Midbrain (tissue), 1 donor: ENCODE data around the gene TRAFD1.
A peak's percentile ranks its signal among the peaks of the same experiment; 100 is the strongest.
"Not testable (repeated sequence)": the region's sequence is repeated elsewhere in the genome, so short reads cannot be mapped to it uniquely, and the experiment has no call there.

ENCODE experiments used
- DNase-seq: peaks from one replicate; lab custom pipeline; 2025; lab: John Stamatoyannopoulos, UW

The TRAFD1 gene

DNA sequence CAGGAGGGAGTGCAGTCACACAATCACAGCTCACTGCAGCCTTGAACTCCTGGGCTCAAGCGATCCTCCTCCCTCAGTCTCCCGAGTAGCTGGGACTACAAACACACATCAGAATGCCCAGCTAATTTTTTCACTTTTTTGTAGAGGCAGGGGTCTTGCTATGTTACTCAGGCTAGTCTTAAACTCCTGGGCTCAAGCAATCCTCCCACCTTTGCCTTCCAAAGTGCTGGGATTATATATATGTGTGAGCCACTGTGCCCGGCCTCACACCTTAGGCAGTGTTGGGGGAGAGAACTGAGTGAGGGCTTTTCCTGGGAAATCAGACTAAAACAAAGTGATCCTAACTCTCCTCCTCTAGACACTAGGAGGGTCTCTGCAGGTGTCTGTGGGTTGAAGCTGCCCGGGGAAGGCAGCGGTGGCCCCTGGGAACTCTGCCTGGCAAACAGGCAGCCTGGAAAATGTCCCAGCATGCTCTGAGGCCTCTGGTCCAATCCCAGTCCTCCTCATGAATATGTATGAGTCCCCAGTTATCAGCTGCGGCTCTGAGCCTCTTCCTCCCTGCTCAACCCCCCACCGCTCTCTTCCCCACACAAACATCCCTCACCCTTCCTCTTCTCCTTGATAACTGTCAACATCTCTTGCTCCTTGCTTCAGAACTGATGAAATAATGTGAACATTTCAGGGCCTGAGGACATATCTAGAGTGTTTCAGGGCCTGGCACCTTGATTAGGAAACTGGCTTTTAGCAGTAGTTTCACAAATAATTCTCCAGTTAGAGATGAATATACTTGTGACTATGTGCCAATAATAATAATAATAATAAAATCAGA is 8.9 kb upstream of the TRAFD1 start:
- peak; percentile 90 for DNase-seq

- DNase-seq, result no peak
These were observed 7.7 kb upstream of the TRAFD1 start for GRCh38 chr12:112117685-112118084.

GRCh38 chr12:112121780-112122565 is 3.4 kb upstream of the TRAFD1 start:
- DNase-seq, result no peak

- no peak for DNase-seq
These were observed 2.3 kb upstream of the TRAFD1 start for GRCh38 chr12:112122823-112123690.

- no peak for DNase-seq
These were observed 476 bp upstream of the TRAFD1 start for GRCh38 chr12:112124918-112125249.

GRCh38 chr12:112126000-112126438 is 659 bp downstream of the TRAFD1 start:
- DNase-seq, result no peak

GRCh38 chr12:112126911-112127310 is 1.6 kb downstream of the TRAFD1 start:
- no peak for DNase-seq

GRCh38 chr12:112130441-112130998 is 5.2 kb downstream of the TRAFD1 start:
- DNase-seq, result no peak

DNA sequence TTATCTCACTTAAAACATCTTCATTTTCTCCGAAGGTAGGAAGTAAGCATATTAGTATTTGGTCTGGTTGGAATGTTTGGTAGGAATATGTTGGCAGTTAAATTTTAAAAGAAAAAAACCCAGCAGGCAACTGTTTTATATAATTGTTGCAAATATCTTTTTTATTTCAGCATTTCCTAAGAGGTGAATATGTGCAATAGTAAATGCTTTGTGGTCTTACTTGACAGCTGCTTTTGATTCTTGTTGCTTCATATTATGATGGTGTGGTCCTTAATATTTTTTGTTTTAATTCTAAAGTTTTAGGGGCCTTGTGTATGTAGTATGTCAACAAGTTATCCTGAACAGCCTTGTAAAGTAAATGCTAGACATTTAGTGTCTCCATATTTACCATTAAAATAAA is 6.3 kb downstream of the TRAFD1 start:
- DNase-seq, result no peak

- DNase-seq, result no peak
These were observed 8.1 kb downstream of the TRAFD1 start for GRCh38 chr12:112133418-112133817.

GRCh38 chr12:112134731-112135130 is 9.4 kb downstream of the TRAFD1 start:
- no peak for DNase-seq

GRCh38 chr12:112140728-112141127 is 15.4 kb downstream of the TRAFD1 start:
- no peak for DNase-seq

DNA sequence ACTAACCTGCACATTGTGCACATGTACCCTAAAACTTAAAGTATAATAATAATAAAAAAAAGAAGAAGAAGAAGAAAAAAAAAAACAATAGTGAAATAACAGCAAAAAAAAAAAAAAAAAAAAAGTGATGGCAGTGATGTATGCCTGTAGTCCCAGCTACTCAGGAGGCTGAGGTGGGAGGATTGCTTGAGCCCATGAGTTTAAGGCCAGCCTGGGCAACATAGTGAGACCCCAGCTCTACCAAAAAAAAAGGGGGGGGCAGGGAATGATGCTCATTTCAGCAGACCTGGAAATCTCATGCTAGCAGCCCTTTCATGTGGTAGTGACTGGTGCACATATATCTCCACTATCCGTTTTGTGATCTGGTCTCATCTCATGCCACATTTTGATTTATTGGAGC is 20.8 kb downstream of the TRAFD1 start:
- no peak for DNase-seq

- no peak for DNase-seq
These were observed 22.7 kb downstream of the TRAFD1 start for GRCh38 chr12:112148031-112148513.

DNA sequence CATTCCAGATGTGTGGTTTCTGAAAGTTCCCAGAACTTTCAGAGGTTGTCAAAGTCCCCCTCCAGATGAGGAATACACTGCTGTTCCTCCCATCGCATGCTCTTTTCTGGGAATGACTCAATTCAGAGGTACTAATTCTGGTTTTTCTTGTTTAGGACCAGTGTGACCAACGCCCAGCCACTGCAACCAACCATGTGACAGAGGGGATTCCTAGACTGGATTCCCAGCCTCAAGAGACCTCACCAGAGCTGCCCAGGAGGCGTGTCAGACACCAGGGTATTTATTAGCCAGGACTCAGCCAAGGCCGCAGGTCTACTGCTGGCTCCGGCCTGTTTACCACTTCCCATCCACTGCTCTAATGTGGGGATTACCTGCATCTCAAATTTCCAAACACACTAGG is 24.2 kb downstream of the TRAFD1 start:
- DNase-seq, result no peak

GRCh38 chr12:112151766-112152541 is 26.6 kb downstream of the TRAFD1 start:
- no peak for DNase-seq

- no peak for DNase-seq
These were observed 28.0 kb downstream of the TRAFD1 start for GRCh38 chr12:112153181-112153892.

DNA sequence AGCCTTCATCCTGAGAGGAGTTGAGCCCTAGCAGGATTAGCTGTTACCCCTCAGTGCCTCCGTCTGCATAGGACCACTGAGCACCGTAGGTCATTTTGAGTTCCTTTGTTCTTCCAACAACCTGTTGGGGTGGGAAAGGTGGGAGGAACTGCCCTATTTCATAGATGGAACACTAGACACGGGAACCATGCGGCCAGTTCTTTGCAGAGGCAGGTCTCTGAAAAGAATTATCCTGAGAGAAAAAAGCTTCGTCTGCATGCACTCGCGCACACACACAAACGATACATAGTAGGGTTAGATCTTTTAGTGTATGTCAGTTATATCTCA is 28.5 kb downstream of the TRAFD1 start:
- no peak for DNase-seq

DNA sequence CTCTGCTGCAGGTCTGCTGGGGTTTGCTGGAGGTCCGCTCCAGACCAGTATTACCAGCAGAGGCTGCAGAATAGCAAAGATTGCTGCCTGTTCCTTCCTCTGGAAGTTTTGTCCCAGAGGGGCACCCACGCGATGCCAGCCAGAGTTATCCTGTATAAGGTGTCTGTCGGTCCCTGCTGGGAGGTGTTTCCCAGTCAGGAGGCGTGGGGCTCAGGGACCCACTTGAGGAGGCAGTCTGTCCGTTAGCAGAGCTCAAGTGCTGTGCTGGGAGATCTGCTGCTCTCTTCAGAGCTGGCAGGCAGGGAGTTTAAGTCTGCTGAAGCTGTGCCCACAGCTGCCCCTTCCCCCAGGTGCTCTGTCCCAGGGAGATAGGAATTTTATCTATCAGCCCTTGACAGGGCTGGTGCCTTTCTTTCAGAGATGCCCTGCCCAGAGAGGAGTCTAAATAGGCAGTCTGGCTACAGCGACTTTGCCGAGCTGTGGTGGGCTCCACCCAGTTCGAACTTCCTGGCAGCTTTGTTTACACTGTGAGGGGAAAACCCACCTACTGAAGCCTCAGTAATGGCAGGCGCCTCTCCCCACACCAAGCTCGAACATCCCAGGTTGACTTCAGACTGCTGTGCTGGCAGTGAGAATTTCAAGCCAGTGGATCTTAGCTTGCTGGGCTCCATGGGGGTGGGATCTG is 33.2 kb downstream of the TRAFD1 start:
- not testable (repeated sequence) for DNase-seq

DNA sequence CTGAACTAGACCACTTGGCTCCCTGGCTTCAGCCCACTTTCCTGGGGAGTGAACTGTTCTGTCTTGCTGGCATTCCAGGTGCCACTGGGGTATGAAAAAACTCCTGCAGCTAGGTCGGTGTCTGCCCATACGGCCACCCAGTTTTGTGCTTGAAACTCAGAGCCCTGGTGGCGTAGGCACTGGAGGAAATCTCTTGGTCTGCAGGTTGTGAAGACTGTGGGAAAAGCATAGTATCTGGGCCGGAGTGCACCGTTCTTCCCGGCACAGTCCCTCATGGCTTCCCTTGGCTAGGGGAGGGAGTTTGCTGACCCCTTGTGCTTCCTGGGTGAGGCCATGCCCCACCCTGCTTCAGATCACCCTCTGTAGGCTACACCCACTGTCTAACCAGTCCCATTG is 33.8 kb downstream of the TRAFD1 start:
- DNase-seq, result no peak
